GM18858 (cell line): ENCODE measurements around the gene APBB3.

Source experiments
- ATAC-seq: cut with Tn5 transposase; IDR thresholded peaks from one replicate; pipeline ENCODE4 v1.9.1; 2021; ENCODE audit not compliant: unreplicated experiment

Gene APBB3

DNA sequence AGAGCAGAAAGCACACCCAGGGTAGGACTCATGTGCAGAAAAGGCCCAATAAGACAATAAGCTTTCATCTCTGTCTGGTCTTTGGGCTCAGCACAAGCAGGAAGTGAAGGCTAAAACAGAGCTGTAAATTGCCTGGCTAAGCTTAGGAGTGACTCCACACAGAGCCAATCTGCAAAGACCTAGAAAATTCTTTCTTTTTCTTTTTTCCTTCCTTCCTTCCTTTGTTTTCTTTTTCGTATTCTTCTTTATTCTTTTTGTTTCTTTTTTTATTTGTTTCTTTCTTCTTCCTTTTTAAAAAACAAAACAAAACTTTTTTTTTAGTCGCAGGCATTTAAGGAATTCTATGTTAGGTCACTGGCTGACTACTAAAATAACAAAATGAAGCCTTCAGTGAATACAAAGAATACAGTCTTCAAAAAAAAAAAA is 12.4 kb upstream of the APBB3 start:
- ATAC-seq: no peak

DNA sequence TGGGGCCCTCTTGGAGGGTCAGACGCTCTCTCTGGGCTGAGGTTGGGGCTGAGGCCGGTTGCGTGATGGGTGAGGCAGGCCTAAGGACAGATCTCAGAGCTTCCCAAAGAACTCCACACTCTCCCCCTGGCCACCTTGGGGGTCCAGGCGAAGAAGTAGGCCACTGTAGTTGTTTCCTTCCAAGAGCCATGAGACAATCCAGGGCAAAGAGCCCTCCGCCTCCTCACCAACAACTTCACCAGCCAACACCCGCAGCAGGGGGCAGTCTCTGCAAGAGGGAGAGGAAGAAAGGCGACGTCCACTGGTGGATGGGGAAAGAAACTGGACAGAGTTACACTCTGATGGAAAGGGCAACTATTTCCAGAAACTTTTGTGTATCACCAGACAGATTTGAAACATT is 10.9 kb upstream of the APBB3 start:
- ATAC-seq: no peak

DNA sequence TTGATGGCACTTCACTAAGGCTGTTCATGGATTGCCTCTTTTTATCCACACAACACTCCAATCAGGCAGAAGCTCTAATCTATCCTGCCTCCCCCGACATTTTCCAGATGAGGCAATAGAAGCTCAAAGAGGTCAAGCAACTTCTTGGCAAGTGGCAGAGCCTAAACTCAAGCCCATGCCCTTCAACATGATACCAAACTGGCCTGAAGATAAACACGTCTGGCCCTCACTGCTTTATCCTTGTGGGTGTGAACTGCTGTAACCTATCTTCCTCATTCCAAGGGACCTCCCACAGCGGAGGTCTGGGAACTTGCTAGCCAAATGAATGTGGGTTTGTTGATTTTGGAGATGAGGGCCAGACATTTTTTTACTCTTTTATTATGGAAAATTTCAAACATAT is 9.8 kb upstream of the APBB3 start:
- no peak for ATAC-seq

DNA sequence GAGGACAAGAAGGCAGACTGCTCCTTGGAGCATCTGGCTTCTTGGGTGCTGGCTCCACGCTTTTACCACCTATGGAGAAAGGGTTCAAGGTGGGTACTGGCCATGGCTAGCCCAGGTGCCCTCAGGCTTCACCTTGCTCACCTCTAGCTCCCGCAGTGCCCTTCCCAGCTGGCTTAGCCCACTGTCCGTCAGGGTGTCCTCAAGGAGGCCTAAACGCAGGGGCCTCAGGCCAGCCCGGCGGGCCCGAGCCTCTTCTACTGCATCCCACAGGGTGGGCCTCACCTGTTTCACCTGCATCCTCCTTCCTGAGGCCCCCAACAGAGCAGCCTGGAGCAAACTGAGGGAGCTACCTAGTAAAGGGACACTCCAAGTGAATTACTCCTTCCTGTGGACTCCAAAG is 9.3 kb upstream of the APBB3 start:
- no peak for ATAC-seq

DNA sequence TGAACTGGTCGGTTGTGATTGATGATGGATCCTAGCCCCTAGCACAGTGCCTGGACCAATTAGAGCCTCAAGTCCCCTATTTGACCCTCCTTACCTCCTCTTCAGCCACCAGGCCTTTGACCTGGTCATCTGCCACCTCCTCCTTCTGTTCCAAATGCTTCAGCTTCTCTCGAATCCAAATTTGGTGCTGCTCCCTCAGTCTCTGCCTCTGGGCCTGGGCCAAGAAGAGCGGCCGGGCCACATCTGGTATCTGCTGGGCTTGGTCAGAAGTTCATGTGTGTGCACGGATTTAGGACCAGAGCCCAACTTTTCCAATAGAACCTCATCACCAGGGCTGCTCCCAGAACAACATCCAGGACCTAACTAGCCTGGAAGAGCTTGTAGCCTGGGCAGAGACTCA is 6.7 kb upstream of the APBB3 start:
- ATAC-seq: no peak

DNA sequence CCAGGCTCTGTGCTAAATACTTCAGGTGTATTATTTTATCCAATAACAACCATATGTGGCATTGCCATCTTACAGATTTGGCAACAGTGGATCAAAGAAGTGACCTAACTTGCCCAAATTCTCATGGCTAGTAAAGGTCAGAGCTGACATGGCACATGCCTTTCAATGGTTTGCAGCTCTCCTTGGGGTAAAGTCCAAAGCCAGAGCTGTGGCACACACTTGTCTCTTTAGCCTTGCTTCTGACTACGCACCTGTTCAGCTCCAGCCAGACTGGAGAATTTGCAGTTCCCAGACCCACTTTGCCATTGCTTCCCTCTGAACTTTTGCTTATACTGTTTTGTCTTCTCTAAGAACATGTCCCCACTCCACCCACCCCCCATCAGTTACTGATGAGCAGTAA is 6.1 kb upstream of the APBB3 start:
- ATAC-seq: no peak

DNA sequence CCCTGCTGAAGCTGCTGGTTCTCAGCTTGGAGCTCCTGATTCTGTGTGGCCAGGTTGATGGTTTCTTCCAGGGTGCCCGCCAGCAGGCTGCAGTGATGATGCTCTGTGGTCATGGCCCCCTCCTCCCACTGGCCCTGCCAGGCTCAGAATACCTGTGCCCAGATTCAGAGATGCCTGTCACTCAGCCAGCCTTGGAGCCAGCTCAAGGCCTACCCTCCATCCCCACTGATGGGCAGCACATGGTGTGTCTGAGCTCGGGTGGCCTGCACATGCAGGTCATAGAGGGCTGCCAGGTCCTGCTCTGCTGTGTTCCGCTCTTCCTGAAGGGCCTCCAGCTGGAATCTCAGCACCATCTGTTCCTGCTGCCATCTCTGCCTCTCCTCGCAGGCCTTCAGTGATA is 5.7 kb upstream of the APBB3 start:
- ATAC-seq: no peak

DNA sequence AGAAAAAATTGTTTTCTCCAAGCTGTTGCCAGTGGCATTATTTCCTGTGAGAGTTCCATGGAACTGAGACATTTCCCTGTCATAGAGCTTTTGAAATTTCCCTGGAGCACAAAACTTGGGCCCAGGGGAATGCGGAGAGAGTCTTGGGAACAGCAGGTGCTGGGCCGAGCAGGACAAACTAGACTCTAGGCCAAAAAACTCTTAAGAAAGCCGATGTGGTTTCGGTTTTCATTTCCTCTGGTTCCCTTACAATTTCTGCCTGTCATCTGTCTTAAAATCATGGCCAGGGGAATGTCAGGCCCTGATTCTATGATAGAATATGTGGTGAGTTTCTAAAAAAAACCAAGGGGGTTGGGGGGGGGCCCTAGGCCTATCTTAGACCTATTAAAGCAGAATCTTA is 4.8 kb upstream of the APBB3 start:
- ATAC-seq: no peak

DNA sequence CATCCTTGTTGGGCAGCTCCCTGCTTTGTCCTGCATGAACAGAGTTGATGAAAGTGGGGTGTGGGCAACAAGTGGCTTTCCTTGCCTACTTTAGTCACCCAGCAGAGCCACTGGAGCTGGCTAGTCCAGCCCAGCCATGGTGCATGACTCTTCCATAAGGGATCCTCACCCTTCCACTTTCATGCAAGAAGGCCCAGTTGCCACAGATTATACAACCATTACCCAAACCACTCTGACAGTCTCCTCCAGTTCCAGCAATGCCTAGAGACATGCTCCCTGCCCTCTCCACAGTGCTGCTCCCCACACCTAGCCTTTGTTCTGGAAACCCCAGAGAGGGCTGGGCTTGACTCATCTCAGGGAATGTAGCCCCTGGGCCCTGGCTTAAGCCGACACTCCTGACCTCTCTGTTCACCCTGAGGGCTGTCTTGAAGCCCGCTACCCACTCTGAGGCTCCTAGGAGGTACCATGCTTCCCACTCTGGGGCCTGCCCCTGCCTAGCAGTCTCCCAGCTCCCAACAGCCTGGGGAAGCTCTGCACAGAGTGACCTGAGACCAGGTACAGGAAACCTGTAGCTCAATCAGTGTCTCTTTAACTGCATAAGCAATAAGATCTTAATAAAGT is 4.2 kb upstream of the APBB3 start:
- no peak for ATAC-seq

DNA sequence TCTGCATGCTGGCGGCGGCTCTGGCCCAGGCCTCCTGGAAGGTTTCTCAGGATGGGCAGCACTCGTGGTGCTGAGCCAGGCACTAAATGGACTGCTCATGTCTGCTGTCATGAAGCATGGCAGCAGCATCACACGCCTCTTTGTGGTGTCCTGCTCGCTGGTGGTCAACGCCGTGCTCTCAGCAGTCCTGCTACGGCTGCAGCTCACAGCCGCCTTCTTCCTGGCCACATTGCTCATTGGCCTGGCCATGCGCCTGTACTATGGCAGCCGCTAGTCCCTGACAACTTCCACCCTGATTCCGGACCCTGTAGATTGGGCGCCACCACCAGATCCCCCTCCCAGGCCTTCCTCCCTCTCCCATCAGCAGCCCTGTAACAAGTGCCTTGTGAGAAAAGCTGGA is 3.5 kb upstream of the APBB3 start:
- ATAC-seq: no peak

DNA sequence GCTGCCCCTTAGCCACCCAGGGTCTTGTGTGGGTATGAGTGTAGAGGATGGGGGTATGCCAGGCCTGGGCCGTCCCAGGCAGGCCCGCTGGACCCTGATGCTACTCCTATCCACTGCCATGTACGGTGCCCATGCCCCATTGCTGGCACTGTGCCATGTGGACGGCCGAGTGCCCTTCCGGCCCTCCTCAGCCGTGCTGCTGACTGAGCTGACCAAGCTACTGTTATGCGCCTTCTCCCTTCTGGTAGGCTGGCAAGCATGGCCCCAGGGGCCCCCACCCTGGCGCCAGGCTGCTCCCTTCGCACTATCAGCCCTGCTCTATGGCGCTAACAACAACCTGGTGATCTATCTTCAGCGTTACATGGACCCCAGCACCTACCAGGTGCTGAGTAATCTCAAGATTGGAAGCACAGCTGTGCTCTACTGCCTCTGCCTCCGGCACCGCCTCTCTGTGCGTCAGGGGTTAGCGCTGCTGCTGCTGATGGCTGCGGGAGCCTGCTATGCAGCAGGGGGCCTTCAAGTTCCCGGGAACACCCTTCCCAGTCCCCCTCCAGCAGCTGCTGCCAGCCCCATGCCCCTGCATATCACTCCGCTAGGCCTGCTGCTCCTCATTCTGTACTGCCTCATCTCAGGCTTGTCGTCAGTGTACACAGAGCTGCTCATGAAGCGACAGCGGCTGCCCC is 2.9 kb upstream of the APBB3 start:
- ATAC-seq: no peak

DNA sequence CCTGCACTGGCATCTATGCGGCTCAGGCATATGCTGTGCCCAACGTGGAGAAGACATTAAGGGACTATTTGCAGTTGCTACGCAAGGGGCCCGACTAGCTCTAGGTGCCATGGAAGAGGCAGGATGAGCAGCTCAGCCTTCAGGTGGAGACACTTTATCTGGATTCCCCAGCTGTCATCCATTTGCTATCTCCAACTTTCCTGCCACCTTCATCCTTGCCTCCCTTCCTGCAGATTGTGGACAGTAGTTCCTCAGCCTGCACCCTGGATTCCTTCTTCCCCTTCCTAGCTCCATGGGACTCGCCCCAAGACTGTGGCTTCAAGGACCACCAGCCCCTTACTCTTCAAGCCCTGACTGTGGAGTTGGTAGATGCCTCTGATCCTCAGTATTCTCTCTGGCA is 2.3 kb upstream of the APBB3 start:
- no peak for ATAC-seq

DNA sequence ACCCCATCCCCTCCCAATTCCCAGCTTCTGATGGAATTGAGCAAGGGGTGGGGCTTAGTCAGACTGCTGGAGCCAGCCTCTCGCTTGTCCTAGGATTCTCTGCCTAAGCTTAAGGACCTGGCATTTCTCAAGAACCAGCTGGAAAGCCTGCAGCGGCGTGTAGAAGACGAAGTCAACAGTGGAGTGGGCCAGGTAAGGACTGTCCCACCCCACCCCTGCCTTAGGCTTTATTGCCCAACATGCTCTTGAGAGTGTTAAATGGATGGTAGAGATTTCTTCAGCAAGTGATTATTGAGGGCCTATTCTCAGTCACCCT is 1.3 kb upstream of the APBB3 start:
- ATAC-seq: no peak

DNA sequence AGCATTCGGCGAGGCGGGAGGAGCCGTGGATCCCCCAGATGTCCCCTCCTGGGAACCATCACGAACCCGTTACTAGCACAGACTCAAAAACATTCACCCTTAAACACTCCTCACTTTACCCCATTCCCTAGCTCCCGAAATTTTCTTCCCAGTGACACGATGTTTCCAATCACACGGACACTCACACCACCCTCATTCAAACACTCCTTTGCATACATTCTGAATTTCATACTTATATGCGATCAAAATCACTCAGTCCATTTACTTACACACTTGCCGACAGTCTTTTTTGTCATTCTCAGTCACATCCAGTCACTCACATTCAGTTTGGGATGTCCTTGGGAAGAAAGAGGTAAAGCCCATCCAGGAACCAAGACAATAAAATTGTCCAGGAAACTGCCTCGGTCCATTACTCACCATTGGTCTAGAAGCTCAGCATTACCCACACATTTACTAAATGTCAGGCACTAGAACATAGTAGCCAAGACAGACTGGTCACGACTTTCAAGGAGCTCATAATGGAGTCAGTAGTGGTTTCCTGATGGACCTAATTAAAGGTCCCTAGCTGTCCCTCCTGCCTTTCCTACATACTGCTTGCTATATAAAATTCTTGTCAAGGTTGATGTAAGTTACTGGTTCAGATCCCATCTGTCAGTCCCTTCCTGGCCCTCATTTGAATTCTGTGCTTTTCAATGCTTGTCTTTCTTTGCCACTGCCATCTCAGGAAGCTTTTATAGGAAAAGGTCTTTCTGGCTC is 804 bp upstream of the APBB3 start:
- no peak for ATAC-seq

DNA sequence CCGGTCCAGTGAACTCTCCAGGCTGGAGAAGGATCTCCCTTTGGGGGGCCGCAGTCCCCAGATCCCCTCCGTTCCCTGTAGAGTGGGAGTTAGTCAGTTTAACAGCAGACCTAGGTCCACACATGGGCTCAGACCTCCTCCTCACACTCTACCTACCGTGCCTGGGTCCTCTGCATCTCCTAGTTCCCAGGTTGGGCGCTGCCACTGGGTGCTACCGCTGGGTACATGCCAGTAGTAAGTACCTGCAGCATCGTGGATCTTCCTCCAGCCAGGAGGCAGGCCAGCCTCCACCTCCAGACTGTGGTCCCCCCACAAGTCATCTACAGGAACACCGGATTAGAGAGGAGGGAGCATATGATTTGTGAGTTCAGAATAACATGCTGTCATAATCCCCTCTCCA is 802 bp downstream of the APBB3 start:
- no peak for ATAC-seq

DNA sequence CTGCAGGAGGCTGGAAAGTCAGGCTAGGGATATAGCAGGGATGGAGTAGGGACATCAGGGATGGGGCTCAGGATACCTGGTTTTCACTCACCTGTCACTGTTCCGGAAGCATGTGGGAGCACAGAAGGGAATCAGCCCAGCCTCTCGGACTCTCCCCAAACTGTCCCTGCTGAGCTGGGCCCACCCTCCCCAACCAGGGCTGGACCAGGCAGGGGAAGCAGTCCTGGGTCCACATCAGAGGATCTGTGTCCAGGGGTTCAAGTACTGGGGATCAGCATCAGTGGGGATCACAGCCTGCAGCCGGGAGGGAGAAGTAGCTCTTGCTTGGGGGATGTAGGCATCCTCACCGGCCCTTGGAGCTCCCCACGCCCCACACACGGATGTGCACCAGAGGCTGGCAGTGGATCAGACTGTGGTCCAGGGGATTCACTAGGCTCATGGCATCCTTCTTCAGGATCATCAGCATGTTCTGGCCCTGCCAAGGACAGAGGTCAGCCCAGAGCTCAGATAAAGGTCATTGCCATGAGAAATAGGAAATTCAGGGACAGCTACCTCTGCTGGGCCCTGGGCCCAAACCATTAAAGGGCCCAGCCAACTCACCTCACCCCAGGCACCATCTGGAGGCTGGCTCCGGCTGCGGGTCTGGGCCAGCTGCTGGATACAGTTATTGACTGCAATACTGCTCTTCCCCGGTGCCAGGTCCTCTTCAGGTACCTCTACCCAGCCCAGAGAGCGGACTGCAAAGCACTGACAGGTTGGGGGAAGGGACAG is 2.5 kb downstream of the APBB3 start:
- no peak for ATAC-seq

DNA sequence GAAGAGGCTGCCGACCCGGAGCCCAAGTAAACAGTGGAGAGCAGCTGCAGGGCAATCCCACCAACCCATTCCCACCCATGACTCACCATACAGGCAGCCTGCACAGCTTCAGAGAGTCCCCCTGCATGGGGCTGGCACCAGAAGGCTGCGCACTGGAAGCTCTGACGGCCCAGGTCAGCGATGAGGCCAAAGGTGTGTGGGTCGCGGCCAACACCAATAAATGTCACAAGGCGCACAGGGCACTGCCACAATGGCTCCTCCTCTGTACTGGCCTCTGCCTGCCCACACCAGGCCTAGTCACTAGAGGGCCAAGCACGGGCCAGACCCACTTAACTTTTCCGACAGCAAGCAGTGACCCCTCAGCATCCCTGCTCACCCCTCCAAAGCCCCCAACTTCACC is 4.2 kb downstream of the APBB3 start:
- ATAC-seq: no peak

DNA sequence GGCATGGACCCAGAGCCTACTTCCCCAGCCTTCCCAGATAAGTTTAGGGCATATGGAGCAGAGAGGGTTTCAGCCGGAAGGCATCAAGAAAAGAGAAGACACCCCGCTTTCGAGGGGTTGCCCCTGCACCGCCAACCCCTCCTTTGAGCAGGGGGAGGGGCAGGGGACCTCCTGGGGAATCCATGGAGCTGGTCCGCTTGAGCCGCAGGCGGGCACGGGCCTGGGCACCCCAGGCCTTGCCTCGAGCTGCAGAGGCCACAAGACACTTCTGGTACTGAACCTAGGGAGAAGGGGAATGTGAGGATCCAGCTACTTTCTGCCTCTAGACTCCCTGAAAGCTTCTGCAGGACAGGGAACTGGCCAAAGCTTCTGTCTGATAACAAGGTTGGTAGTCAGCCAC is 5.9 kb downstream of the APBB3 start:
- ATAC-seq: no peak

DNA sequence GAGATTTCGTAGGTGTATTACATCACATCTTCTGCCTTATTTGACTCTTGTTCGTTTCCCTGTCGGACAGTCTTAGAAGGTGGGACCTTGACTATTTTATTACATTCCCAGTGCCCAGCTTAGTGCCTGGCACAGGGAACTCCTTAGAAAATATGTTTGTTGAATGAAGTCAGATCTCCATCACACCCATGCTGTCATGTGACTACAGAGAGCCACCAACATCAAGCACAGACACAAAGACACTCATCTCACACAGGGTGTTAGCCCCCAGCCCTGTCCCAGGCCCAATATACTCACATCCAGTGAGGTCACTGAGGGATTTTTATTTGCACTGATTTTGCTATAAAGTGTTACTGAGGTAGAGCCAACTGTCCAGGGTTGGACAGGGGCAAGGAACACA is 6.4 kb downstream of the APBB3 start:
- no peak for ATAC-seq

DNA sequence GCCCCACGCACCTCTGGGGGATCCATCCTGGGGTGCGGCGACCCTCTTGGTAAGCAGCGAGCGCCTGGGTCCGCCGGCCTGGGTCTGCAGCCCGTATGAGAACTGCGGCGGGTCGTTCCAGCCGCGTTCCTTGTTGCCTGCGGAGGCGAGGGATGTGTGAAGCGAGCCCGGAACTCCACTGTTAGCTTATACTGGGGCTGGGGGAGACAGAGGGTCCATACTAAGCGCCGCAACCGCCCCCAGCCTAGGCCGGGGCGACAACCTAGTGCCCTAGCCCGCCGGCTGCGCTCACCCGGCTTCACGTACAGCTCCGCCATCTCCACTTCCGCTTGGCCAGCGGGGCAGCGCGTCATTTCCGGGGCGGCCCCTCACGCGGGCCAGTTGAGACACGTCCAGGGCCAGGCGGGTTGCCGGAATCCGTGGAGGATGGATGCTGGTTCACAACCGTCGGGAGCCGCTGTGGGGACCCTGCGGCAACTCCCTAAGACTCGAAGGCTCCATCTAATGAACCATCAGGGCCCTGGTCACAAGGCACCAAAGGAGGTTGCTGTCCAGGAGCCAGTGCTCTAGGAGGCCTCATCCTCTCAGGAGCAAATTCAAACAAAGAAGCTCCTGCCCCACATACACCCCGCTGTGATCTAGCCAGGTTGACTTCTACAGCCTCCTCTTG is 7.1 kb downstream of the APBB3 start, which contains the start of gene SRA1:
Gene SRA1, minus strand, starts transcription at position 338 of the 670 bp plus-strand sequence. Its CDS starts 21 bp downstream, at position 317.
- ATAC-seq: peak; percentile 92

DNA sequence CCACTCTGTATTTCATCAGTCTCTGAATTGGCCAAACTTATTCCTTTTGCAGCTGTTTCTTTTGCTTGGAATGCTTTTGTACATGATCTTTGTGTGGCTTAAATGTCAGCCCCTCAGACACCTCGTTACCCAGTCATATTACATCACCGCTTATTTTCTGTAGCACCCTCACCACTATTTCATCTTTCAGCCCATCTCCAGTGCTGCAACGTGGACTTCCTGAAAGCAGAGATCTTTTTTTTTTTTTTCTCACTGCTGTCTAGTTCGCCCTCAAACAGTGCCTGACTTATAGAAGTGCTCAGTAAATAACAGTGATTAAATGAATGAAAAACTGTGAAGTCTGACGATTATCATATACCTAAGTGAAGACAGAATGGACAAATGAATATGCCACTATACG is 8.0 kb downstream of the APBB3 start:
- ATAC-seq: no peak
